A549 treated with dexamethasone at 1 μM for 4 hours (cell line): ENCODE data around the gene TUBGCP3. TPM values are rescaled to one million over a fixed set of nuclear protein-coding genes. Genes with fewer than 3 reads are reported as not detected.

ENCODE experiments used
- total RNA-seq: library from RNA; stranded (reverse); fragments of 200-300 nt; extraction: Qiagen RNA extraction; gene quantifications from 5 replicates; pipeline ENCODE4 v1.2.3, GENCODE V29; 2022

The TUBGCP3 gene
- 14.6 to 18.7 TPM (median 17.5 TPM) in 5 replicates for total RNA-seq

GRCh38 chr13:112587764-112588489, at the start of gene TUBGCP3:
TSS of gene TUBGCP3 (minus strand) at chr13:112588153. CDS start at chr13:112587980, 173 bp downstream.

Other genes starting within 250 kb of the TUBGCP3 start
- not detected in 5 replicates for gene SPACA7, start 211.8 kb downstream of the TUBGCP3 start, total RNA-seq
- 5.5 to 12.0 TPM (median 10.3 TPM) in 5 replicates for gene ATP11A, start 101.9 kb upstream of the TUBGCP3 start, total RNA-seq